Stimulated activated CD4-positive, alpha-beta T cell treated with anti-CD3 and anti-CD28 coated beads, Interleukin-12 subunit alpha, Interleukin-12 subunit beta, amount 100 ng/mL, for 4 hours (primary cell): ENCODE data around the gene ZNF750.

Source experiments
- DNase-seq: peaks from one replicate; pipeline ENCODE4 v3.0.0-alpha.2; 2020

Gene ZNF750

DNA sequence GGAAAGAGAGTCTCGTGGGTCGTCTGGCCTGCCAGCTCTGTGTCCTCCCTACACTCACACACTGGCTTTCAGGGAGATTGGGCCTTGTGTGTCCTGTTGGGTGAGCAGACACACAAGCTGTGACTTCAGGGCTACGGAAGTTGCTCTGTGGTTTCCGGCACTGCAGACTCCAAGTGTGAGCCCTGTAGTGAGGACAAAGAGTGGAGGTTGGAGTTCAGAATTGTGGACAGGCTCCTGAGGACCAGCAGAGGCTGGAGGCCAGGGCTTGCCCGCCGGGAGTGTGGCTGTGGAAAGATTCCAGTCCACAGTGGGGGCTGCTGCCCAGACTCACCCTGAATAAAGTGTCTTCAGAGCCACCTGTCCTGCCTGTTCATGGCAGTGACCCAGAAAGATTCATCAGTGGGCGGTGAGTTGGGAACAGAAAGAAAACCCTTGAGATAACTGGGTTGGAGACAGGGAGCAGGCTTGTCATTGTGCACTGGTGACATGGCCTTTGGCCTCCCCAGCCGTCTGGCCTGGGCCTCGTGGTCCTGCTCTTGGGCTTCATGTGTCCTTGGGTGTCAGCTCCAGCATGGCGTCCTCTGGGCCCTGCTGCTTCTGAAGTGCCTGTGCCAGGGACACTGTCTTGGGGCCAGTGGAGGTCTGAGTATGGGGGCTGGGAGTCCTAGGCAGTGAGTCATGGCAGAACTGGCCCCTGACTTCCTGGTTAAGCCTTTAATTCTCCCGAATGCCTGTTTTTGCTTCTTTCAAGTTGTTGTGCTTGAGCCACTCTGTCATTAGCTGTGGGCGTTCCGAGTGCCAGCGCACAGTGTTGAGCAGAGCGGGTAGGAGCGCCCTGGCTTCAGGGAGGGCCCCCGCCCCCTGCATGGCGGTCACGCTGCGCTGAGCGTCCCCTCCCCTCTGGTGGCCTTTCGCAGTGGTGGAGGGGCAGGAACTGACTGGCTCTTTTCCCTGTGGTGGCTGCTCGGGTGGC lies 19.9 kb upstream of the ZNF750 start:
- DNase-seq = peak; percentile 44

DNA sequence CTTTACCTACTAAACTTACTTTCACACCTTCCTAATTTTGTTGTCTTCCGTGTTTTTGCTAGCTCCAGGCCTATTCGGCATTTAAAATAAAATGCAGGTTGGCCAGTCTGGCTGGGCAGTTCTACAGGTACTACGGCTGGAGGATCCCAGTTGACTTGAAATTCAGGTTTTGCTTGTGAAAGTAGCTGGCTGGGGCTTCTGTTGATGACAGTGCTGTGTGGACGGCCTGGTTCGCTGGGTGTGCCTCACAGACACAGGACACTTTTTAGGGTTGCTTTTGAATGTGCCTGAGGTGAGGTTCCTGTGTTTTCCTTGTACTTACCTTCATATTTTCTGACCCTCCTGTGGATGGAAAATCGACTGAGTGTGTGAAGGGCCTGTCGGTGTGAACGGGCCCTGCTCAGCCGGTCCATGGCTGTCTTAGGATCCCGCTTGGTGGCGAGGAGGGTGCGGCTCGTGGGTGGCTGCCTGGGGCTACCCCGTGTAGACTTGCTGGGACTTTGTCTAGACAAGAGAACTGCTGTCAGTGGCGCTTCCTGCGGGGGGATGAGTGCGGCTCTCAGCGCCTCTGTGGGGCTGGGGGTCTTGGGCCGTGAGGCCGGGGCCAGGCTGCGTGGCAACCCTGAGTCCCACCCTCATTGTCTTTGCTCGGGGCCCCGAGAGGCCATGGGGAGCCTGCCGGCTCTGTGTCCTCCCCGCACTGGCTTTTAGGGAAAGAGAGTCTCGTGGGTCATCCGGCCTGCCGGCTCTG lies 18.7 kb upstream of the ZNF750 start:
- no peak for DNase-seq

DNA sequence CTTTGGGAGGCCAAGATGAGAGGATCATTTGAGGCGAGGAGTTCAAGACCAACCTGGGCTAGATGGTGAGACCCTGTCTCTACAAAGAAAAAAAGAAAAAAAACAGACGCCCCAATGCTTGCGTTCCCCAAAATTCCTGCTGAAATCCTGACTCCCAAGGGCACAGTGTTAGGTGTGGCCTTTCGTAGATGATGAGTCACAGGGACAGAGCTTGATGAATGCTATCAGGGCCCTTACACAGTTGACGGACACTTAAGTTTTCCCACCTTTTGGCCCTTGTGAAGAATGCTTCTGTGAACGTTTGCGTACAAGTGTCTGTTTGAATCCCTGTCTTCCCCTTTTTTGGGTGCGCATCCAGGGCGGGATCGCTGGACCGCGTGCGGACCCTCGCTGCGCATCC lies 16.5 kb upstream of the ZNF750 start:
- DNase-seq = no peak

DNA sequence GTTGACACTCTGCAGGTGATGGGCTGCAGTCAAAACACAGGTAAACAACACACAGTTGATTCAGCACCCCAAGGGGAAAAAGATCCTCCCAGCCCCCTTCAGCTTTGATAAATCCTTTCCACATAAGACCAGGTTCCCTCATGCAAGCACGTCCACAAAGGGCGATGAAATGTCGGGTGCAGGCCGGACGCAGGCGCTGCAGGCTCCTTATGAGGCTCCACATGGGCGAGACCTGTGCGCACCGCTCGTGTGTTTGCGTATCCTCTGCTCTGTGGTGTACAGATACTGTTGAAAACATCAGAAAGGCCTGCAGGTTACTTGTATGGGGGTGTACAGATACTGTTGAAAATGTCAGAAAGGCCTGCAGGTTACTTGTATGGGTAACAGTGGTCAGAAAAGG lies 14.4 kb upstream of the ZNF750 start:
- DNase-seq = no peak

DNA sequence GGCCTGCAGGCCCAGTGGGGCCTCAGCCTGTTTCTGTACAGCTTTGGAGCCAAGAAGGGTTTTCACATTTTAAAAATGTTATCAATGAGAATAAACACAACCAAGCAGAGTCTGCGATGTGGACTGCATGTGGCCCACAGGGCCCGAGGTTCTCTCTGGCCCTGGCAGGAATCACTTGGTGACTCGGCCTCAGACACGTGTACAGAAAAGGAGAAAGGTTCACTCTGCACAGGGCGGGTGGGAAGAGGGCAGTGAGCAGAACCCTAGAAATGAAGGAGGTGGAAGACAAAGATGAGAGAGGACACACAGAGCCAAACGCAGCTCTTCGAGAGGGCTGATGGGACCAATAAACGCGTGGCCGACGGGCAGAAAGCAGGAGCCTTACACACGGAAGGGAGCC lies 11.6 kb upstream of the ZNF750 start:
- no peak for DNase-seq

DNA sequence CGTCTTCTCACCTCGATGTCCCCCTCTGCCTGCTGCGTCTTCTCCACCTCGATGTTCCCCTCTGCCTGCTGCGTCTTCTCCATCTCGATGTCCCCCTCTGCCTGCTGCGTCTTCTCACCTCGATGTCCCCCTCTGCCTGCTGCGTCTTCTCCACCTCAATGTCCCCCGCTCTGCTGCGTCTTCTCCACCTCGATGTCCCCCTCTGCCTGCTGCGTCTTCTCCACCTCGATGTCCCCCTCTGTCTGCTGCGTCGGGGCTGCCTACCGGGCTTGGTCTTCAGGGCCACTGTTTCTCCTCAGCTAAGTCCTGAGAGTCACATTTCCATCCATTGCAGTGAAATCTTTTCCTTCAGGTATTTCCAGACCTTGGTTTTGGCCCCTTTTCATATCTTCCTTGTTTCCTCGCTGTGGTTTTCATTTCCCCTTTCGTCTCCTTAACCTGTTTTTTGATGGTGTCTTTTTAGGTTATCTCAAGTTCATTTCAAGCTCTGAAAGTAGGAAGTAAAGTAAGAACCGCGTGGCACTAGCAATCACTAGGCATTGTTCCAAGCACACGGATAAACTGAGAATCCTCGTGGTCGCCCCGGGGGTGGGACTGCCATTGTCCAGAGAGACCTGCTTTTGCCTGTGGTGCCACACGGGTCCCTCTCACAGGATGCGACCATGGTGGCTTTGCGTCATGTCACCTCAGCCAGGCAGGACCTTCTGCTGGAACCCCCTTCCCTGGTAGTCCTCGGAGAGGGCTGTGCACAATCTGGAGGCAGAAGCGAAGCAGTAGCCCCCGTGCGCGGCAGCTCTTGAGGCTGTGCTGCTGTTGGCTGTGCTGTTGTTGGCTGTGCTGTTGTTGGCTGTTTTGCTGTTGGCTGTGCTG lies 9.5 kb upstream of the ZNF750 start:
- no peak for DNase-seq

DNA sequence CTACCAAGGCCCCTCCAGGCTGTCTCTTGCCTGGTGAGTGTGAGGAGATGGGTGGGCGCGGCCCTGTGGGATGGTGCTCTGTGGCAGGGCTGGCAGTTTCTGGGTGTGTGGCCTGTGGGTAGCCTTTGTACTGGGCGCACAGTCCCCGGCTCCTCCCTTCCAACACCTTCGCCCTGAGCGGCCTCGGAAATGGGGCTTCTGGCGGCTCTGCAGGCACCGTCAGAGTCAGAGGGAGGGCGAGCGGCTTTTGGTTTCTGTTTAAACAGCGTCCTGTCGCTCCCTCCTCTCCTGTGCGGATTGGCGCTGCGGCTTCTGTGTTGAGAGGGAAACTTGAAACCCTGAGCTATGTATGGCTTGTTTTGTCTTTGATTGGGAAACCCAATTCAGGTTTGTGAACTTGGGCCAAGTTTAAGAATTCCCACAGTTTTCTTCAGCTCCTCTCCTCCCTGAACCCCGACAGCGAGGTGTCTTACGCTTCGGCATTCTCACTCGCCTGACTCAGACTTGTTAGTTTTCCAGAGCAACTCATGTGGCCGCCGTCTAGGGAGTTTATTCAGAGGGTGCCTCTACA lies 8.3 kb upstream of the ZNF750 start:
- DNase-seq = peak; percentile 17

DNA sequence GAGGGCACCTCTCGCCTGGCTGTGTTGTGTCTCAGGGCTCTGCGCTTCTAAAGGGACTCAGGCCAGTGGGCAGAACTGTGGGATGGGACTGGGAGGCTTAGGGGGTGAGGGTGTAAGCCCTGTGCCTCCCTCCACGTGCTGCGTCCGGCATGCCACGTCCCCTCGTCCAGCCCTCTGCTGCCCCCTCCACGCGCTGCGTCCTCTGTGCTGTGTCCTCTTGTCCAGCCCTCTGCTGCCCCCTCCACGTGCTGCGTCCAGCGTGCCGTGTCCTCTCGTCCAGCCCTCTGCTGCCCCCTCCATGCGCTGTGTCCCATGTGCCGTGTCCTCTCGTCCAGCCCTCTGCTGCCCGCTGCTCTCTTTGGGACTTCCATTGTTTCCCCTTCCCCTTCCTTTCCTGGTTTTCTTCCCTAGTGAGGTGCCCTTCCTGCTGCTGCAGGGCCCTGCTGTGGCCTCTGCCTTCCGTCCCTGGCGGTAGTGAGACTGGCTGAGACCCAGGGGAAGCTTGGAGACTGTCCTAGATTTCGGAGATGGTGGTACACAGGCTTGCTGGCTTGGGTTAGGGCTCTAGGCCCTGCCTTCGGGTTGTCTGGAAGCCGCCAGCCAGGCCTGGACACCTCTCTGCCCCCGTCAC lies 6.4 kb upstream of the ZNF750 start:
- no peak for DNase-seq

DNA sequence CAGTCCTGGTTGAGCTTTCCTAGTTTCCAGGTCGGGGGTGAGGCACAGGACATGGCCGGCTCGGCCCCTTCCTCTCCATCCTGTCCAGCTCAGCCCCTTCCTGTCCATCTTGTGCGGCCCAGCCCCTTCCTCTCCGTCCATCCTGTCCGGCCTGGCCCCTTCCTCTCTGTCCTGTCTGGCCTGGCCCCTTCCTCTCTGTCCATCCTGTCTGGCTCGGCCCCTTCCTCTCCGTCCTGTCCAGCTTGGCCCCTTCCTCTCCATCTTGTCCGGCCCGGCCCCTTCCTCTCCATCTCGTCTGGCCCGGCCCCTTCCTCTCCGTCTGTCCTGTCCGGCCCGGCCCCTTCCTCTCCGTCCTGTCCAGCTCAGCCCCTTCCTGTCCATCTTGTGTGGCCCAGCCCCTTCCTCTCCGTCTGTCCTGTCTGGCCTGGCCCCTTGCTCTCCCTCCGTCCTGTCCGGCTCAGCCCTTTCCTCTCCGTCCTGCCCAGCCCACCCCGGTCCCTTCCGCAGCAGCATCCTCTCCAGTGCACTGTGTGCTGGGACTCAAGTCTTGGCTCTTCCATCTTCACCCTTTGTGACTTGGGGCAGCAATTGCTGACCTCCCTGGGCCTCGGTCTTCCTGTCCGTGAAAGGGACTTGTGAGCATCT lies 5.5 kb upstream of the ZNF750 start:
- DNase-seq = no peak

DNA sequence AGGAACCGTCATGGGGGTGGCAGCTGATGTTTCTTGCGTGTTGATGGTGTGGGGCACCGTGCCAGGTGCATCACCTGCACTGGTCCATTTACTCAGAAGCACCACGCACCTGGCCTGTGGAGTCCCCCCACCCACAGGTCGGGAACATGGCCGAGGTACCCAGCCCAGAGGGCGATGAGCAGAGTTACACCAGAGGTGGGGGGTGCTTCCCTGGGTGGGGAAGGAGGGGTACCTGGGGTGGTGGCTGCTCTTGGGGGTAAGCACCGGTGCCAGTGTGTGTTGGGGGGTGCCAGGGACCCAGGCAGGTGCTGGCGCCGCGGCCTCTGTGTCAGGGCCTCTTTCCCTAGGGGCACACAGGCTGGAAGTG lies 5.0 kb upstream of the ZNF750 start:
- no peak for DNase-seq

DNA sequence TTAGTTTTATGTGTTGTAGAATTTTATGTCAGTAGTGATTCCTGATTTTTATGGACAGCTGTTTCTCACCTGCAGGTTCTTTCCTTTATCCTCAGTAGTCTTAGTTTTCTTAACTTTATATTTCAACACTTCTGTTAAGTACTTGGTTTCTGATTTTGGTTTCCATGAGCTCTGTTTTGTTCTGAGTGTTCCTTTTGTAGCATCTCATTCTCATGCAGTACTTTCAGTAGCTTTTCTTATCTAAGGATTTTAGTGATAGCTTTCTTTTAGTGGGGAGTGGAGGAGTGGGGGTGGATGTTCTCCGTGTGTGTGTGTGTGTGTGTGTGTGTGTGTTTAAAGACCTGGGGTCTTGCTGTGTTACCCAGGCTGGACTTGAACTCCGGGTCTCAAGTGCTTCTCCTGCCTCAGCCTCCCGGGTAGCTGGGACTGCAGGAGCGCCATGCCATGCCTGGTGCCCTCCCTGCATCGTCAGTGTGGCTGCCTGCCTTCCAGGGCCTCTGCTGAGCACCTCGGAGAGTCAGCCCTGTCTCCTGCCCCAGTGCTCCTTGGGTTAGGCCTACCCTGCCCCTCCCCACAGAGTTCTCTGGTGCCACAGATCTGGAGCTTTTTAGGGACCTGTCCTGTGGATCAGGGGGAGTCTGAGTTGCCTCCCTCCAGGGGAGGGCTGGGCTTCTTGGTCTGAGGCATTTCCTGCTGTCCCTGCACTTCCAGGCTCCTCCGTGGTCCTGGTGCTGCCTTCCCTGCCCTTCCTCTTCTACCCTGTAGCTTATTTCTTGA lies 4.3 kb upstream of the ZNF750 start:
- no peak for DNase-seq

DNA sequence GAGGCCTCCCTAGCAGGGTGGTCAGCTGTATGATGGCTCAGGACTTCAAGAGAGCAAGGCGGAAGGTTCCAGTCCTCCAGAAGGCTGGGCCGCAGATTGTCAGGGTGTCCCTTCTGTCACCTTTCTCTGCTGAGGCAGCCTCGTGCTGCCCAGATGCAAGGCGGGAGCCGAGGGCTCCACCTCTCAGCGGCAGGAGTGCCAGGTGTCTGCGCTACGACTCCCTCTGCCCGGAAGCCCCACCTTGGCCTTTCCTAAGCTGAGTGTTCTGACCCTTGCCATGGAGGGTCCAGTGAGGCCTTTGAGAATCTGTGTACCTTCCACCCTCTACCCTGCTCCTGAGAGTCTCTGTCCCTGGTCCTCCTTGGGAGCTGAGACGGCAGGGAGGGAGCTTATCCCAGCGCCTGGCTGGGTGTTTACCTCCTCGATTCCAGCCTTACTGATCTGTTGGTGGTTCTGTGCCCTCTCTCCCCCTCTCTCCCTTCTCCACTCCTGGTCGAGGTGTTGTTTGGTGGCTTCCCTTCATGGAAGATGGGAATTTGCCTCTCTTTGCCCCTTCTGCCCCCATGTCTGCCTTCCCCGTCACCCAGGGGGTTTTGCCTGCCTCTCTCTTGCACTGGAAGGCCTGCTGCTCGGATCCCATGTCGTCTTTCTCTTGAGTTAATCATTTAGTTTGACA lies 2.2 kb upstream of the ZNF750 start:
- no peak for DNase-seq

DNA sequence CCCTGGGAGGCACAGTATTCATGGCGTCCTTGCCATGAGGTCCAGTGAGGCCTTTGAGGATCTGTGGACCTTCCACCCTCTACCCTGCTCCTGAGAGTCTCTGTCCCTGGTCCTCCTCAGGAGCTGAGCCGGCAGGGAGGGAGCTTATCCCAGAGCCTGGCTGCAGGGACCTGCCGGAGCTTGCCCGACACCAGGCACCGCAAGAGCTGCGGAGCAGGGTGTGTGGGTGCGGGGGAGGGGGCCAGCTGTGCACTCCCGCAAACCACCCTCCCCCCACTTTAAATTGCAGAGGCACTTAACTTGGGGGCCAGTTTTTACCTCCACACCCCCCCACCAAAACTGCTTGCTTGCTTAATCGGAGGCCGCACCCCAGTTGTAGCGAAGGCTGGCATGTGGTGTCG lies 609 bp upstream of the ZNF750 start:
- no peak for DNase-seq

DNA sequence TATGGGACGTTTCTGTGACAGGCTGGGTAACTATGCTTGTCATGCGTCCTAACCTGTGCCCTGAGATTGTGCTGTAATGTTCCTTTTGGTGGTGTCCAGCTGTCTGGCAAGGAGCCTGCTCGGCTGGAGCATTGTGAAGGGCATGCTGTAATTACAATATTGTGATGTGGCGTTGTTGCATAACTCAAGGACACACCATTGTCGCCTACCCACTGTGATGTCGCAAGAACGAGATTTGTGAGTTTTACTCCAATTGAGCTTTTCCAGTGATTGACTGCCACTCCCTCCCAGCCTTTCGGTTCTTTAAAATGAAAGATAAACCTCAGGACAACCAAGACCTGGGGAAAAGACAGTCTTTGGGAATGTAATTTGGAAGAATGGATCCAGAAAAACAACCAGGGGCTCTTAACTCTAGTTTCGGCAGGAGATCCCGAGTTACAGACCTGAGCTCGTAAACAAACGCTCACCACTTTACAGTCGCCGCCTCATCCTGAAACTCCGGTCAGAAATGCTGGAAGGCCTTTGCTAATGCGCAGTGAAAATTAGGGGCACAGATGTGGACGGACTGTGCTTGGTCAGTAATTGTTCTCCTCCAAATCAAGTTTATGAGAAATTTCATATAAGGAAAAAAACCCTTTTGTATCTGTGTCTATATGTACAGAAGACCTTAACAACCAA lies 1.3 kb downstream of the ZNF750 start:
- DNase-seq = no peak

DNA sequence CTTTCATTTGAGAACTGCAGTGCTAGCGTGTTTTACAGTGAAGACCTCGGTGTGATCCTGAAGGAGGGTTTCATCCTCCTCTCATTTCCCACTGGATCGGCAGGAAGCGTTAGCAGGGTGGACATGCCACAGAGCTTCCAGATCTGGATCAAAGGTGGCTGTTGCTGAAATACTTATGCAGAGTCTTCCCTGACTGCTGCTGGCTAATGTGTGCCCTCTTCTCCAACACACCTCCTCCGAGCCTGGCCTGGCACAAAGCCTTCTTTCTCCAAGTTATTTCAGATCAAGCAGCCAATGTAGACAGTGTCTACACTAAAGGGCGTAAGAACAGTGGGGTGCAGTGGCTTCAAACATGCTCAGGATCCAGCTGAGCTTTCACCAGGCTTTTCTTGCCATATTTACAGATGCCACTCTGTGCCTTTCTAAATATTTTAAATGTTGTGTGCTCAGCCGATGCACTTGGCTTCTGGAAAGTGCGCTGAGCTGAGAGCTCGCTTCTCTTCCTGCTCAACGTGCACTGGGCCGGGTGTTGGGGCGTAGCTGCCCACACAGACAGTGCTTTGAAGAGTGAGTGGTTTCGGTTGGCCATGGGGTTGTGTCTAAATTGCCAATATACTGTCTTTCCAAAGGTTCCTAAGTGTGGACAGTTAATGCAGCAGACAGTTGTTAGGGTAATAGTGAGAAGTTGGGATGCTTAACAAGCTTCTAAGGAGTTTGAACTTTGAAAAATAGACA lies 2.1 kb downstream of the ZNF750 start:
- DNase-seq = no peak

DNA sequence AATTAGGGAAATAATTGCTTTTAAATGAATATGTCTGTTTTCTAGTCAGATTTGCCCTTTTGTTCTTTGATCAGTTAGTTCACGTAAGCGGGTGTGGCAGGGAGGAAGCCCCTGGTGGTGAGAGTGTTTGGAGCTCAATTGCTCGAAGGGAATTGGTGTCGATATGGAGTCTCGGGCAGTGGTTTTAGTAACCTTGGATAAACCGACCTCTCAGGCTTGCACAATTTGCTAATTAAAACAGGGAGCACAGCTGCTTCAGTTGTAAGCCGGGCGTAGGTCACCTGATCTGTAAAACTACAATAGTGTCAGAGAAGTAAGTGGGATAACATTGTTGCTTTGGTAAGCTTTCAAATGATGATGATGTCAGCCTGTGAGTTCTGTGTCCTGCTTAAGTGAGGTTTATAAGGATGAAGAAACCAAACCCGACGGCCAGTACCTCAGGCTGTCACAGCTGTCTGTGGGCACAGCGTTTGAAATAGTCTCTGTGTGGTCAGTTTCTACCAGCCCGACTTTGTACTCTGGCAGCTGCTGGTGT lies 2.9 kb downstream of the ZNF750 start:
- no peak for DNase-seq

DNA sequence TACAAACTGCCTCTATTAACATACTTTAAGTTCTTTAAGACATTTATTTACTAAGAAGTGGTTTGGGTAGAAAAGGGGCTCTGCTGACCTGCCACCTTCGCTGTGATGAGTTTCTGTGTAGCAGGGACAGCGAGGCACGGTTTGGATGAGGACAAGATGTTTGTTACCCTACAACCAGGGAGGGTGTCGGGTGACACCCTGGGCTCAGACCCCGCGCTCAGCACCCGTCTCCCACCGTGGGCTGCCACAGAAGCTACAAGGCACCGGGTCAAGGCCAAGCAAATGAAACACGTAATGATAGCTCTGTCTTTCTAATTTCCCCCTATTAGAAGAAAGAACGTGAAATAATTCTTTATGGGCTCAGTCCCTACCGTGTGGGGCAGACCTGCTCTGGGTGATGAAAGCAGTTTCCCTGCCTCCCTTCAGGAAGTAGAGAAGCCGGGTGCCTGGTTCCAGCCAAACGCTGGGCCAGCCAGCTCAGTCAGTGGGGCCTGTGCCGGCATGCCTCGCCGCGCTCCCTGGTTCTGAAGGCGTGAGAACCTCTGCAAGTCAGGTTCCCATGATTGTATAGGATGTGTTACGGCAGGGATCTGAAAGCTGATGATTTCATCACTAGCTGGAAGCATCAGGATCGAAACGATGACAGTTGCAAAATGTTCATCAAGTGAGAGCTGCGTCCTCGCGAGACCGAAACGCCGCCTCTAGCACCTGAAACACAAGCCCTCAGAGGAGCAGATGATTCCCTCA lies 3.9 kb downstream of the ZNF750 start:
- no peak for DNase-seq

DNA sequence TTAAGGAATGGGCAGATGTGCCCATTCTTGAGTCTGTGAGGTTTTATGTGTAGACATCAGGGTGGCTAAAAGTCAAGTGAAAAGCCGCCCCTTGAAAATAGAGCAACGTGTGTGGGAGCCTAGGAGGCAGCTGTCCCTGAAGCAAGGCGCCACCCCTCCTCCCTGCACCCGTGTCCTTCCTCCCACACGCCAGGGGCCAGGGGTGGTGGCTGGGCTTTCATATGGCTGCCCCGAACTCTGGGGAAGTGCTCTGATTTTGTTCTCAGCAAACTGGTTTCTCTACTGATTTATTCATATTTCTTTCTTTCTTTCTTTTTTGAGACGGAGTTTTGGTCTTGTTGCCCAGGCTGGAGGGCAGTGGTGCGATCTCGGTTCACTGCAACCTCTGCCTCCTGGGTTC lies 4.7 kb downstream of the ZNF750 start:
- DNase-seq = no peak
